HG02973 (cell line): ENCODE data around the gene CHTOP.

Experiments used
- ATAC-seq: cut with Tn5 transposase; IDR thresholded peaks from one replicate; pipeline ENCODE4 v1.9.1; 2021; ENCODE audit warnings: moderate library complexity; ENCODE audit not compliant: unreplicated experiment

CHTOP gene

DNA sequence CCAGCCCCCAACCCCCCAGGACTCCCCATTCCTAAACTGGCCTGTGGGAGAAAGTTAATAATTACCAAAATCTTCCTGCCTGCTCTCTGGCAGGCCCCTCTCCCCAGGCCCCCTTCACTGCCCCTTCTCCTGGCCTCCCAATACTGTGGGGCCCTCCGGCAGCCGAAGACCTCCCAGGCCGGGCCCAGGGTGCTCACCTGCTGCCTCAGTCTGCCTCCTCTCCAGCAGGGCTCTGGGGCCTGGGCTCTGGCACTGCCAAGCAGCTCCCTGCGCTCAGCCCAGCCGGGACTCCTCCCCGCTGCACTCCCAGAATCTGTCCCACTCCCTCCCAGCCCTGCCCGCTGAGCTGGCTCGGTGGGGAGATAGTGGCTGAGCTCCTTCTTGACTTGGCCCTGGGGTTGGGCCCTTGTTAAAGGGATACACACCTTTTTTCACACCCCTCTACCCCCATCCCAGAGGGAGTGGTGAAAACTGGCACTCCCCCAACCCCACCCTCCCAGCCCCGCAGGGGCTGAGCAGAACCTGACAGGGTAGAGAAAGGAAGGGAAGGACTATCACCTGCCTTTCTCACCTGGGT is 21.0 kb upstream of the CHTOP start, which contains the start of gene S100A16:
Gene S100A16, minus strand, starts transcription at position 383 of the 577 bp plus-strand sequence. CDS start 4,986 bp downstream, outside the sequence.
- ATAC-seq: no peak

DNA sequence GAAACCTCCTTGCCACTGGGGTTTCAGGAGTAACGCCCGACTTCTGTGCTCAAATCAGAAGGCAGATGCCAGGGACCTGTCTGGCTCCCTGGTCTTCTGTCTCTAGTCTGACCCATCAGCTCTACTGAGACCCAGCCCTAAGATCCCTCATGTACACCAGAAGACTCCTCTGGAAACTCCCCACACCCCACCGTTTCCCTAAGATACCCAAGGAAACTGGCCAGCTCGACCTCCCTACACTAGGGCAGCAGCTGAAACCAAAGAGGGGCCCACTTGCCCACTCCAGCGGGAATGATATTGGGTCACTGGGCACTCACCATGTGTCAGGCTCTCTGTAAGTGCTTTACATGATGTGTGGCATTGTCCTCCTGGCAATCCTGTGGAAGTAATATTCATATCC is 20.5 kb upstream of the CHTOP start:
- no peak for ATAC-seq

DNA sequence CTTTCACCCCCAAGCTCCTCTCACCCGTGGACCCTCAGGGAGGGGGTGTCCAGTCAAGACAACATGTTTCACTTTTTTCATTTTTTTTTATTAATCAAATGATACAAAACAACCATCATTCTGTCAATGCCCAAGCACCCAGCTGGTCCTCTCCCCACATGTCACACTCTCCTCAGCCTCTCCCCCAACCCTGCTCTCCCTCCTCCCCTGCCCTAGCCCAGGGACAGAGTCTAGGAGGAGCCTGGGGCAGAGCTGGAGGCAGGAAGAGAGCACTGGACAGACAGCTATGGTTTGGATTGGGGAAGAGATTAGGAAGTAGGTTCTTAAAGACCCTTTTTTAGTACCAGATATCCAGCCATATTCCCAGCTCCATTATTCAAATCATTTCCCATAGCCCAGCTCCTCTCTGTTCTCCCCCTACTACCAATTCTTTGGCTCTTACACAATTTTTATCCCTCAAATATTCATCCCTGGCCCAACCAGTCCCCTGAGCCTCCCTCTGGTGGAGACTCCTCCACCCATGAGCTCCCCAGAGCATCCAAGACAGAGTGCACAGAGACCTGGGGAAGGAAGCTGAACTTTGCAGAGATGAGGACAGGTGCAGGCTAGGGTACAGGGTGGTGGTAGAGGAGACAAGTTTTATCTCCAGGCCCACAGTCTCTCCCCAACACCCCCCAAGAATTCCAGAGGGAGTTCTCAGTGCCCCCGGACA is 19.5 kb upstream of the CHTOP start:
- no peak for ATAC-seq

DNA sequence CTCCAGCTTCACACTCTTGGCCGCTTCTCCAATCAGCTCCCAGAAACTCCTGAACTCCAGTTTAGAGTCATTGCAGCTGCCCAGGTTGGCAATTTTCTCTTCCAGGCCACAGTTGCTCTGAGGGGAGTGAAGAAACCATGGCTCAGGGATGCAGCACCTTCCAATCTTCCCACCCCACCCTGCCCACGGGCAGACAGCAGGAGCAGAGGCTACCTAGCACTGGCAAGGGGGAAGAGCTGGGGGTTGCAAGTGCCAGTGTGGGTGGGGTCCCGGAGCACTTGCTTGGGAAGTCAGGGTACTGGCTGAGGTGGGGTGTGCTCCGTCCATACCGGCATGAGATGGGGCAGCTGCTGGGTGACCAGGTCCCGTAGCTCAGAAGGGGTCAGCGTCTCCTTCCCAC is 19.0 kb upstream of the CHTOP start:
- ATAC-seq: no peak

DNA sequence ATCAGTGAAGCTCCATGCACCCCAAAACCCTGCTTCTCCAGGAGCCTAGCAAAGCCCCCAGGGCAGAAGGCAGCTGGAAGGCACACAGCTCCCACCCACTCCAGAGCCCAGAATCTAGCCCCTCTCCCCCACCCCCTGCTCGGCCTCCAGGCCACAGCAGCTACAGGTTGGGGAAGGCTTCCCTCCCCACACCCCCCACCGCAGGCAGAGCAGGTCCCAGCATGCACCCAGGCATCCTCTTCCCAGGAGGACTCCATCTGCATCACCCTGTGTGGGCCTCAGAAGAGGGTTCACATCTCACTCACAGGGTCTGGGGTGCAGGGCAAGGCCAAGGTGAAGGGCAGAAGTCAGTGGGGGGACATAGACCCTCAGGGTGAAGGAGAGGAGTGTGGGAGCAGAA is 18.5 kb upstream of the CHTOP start:
- ATAC-seq: no peak

DNA sequence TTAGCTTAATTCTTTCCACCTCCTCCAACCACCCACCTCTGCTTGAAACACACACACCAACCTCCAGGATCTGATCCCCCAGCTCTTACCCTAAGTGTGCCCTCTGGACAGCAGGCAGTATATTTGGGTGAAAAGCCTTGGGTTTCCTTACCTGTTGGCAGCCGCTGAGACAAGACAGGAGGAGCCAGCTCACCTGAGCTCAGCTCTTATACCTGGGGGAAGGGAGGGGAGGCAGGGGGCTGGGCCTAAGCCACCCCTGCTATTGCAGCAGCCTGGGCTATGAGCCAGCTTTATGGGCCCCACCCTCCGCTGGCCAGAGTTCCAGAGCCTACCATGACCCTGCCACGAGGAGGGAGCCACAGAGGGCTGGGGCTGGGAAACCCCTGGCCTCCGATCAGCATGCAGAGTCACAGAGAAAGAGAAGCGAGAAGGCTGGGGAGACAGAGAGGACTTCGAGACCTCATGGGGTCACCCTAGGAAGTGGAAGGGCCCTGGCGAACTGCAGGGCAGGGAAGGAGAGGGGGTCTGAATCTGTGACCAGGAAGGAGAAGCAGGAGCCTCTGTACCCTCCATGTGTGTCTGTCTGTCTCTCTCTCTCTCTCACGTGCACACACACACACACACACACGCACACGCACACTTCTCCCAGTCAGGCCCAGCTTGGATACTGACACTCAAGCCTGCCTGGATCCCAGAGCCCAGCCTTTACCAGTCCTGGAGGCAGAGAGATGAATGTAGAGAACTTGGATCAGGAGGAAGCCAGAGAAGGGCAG is 17.5 kb upstream of the CHTOP start, which contains the start of gene S100A14:
Gene S100A14, minus strand, starts transcription at position 182 of the 773 bp plus-strand sequence. CDS start 467 bp downstream, outside the sequence.
- no peak for ATAC-seq

DNA sequence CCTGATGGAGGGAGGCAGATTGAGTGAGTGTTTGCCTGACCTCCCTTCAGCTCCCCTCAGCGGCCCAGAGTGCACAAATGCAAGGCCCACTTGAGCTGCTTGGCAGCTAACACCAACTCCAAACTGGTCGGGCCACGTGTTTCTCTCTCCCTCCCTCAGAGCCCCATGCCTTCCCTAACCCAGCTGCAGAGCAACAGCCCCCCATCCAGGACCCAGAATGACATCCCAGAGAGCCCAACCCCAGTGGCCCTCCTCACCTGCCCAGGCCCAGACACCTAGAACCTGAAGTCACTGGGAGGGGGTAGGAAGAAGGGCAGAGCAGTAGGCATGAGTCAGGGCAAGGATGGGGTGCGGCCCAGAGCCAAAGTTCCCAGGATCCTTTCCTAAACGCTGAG is 17.0 kb upstream of the CHTOP start:
- no peak for ATAC-seq

DNA sequence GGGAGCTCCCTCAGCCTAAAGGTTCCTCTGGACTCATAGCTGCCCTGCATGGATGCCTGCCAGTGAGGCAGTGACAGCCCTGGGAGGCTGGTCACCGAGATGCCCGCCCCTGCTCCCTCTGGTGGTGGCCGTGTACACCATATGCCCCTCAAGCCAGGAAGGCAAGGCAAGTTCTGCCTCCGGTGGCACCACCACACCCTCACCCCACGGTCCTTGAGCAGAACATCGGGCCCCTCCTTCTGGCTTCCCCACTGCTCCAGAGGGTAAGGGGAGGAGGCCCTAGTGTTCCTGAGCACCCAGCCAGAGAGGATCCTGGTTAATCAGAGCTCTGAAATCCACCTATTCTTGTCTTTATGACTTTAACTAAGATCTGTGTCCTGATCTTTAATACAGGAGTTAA is 16.2 kb upstream of the CHTOP start:
- ATAC-seq: peak; percentile 65

DNA sequence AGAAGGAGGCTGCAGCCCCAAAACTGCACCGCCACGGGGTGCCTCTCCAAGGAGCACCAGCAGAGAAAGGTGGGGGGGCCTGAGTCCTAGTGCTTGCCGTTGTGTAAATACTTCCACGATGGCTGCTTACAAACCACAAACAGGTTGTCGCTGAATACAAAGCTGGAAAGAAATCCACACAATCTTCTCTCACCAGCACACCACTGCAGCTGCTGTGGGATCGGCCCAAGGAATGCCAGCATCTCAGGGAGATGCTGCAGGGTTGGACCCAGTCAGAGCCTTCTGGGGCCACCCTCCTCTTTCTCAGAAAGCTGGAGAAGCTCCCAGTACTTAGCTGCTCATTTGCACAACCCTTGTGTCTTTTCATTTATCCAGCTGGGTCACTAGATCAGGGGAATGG is 14.7 kb upstream of the CHTOP start:
- no peak for ATAC-seq

DNA sequence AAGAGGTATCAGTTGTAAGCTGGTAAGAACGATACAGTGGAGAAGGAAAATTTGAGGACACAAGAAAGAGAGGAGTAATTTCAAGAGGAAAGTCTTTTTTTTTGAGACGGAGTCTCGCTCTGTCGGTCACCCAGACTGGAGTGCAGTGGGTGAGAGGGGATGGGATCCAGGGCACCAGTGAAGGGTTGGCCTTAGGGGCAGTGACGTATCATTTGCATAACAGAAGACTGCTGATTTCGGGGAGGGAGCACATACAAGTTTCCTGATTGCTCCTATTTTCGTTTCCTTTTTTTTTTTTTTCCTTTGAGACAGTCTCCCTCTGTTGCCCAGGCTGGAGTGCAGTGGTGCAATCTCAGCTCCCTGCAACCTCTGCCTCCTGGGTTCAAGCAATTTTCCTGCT is 10.8 kb upstream of the CHTOP start:
- ATAC-seq: no peak

DNA sequence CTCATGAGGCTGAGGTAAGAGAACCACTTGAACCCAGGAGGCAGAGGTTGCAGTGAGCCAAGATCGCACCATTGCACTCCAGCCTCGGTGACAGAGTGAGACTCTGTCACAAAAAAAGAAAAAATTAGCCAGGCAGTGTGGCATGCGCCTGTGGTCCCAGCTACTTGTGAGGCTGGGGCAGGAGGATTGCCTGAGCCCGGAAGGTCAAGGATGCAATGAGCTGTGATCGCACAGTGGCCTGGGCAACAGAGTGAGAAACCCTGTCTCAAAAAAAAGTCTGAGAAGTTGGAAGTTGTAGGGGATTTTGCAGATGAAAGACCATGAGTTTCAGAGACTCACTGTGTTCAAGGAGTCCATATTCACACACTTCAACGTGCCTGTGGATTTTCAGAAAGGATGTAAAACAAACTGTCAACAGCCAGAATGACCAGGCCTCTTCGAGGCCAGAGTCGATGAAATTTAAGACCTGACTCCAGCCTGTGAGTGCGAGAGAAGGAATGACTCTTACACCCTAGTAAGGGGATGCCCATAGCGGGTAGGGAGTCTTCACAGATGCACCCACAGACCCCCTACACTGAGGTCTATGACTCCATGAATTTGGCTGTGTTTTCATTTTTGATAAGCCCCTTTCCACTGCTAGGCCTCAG is 8.8 kb upstream of the CHTOP start:
- no peak for ATAC-seq

DNA sequence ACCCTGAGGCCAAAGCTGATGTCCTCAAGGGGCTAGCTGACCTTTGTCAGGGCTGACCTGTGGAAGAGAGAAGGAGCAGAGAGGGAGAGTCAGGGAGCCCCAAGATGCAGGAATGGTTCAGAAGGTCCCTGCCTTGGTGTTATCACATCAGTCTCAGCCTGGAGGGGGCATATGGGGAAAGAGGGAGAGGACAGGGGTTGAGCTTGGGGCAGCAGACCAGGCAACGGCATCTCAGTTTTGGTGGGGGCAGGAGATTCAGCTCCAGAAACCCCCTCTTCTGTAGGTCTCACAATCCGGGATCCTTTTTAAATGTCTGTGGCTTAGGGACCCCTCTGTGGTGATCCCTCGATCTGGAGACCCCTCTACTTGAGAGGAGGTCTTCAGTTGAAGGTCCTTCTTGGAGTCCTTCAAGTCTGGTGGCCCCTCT is 7.4 kb upstream of the CHTOP start:
- ATAC-seq: no peak

DNA sequence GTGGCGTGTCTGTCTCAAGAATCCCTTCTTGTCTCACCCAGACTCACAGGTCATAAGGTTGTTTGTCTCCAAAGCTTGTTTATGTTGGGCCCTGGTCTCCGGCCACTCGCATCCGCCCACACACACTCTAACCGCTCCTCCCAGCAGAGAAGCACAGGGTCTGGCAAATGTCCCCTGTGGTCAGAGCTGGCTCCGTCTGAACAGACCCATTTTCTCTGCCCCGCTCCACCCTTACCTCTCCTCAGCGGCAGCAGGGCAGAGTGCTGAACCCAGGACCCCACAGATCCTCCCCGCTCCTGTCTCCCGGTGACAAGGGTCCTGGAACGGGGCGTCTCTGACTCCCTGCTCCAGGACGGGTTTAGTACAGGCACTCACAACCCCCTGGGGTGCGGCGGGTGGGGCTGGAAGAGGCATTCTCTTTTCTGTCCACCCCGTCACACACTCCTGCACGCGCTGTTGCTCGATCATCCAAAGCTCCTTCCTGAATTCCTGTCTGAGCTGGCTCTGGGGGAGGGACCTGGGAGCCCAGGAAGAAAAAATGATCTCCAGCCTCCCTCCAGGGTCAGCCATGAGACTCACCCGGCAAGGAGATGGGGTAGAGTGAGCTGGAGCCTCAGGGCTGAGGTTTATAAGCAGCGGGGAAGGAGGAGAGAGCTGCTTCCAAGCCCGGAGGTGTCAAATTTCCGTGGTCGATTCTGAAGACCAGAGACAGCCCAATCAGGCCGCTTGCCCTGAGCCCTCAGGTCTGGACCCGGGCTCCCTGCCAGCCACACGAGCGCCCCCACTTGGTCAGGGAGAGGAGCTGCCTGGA is 6.8 kb upstream of the CHTOP start, which contains the start of gene S100A13:
Gene S100A13, minus strand, starts transcription at position 602 of the 811 bp plus-strand sequence. CDS start 1,033 bp downstream, outside the sequence.
- ATAC-seq: no peak

DNA sequence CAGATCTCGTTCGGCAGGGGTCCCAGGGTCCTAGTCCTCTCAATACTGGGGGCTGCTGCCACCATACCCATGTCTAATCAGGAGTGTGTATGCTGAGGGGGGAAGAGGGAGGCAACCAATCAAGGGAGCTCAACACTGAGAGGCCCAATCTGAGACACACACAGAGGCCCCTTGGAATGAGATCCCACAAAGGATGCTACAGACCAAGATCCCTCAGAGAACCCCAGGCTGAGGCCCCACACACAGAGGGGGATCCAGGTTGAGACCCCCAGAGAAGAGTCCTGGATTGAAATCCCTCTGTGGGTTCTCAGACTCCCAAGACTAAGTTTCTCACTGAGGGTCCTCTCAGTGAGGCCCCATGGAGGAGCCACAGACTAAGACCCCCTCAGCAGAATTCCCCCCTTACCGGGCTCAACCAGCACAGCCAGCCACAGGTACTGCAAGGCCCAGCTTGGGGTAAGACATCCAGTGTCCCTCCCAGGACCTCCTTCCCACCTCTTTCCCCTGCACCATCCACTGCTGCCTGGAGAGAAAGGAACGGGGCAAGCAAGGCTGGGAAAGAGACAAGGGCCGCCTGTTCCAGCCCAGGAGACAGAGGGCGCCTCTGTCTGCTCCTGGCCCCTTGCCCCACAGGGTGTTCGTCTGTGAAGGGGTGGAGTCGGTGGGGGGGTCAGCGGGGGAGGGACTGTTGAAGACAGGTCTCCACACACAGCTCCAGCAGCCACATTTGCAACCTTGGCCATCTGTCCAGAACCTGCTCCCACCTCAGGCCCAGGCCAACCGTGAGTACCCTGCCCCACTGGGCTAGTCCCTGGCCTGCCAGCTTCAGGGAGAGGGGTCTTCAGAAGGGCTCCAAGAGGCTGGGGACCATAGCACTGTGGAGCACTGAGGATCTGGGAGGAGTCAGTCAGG is 5.9 kb upstream of the CHTOP start, which contains the start of gene S100A1:
Gene S100A1, plus strand, starts transcription at position 720 of the 912 bp plus-strand sequence. CDS start 2,088 bp downstream, outside the sequence.
- ATAC-seq: no peak

DNA sequence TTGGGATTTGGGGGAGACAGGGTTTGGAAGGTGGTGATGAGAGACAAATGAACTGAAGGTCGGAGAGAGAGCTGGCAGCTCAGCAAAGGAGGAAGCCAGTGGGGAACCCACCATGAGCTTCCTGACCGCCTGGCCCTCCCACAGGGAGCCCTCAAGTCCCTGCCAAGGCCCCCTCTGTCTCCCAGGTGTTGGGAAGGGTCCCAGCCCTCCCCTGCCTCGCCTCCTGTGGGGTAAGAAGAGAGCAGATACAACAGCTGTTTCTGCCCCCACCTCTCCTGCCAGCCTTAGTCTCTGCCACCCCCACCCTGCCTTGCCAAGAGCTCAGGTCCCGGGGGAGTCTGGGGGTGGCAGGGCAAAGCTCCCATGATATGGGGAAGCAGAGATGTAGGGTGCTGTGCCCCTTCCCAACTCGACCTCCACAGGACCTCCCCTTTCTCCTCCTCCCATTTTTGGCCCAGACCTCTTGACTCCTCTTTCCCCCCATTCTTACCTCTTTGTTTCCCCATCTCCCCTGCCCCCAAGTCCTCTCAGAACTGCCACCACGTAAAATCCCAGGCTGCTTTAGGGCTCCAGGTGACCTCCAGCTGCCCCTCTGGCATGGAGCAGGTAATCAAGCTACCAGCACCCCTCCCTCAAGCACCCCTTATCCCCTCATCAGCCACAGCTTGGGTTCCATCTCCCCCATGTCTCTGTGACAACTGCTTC is 5.1 kb upstream of the CHTOP start:
- no peak for ATAC-seq

DNA sequence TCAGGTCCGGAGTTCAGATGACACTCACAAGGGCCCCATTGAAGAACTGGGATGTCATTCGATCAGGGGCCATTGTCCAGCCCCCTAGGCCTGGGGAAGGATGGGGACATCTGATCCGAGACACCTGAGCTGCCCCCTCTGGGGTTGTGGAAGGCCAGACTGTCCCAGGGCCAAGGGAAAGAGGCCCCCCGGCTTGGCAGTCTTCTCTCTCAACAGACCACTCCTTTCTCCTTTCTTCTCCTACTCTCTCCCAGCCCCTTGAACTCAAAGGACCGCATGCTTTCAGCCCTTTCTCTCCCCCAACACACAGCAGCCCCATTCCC is 4.6 kb upstream of the CHTOP start:
- ATAC-seq: no peak

DNA sequence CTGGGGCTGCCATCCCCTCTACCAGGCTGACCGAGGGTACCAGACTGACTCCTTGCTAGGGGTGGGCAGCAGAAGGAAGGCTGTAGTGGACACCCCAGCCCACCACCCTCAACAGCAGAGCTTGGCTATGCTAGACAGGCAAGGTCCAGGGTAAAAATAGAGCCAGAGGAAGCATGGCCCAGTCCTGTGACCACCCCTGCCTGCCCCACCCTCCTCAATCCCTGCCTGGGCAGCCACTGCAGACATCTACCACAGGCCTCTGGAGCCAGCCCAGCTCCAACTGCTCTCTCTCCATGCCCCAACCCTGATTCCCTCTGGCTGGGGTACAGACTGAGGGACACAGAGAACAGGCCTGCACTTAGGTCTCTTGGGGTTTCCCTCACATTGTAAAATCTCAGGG is 3.9 kb upstream of the CHTOP start:
- no peak for ATAC-seq

DNA sequence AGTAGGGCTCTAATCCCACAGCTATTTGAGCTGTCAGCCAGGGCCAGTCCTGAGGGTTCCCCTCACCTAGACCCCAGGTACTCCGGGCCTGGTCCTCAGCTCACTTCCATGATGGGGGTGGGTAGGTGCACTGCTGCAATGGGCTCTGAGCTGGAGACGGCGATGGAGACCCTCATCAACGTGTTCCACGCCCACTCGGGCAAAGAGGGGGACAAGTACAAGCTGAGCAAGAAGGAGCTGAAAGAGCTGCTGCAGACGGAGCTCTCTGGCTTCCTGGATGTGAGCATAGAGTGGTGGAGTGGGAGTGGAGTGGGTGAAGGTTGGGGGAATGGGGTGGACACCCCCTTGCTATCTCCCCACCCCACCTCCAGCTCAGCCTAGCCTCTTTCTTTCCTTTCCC is 3.5 kb upstream of the CHTOP start:
- ATAC-seq: no peak
